Measurements from ENCODE around the gene MTURN.
"Not testable (repeated sequence)": the region's sequence is repeated elsewhere in the genome, so short reads cannot be mapped to it uniquely, and the experiment has no call there.

The MTURN gene

GRCh38 chr7:30134611-30135300 is at the start of gene MTURN:
MTURN (plus strand) TSS chr7:30134986; CDS start chr7:30135137, 151 bp downstream.
- peak; percentile 91 for DNase-seq

DNA sequence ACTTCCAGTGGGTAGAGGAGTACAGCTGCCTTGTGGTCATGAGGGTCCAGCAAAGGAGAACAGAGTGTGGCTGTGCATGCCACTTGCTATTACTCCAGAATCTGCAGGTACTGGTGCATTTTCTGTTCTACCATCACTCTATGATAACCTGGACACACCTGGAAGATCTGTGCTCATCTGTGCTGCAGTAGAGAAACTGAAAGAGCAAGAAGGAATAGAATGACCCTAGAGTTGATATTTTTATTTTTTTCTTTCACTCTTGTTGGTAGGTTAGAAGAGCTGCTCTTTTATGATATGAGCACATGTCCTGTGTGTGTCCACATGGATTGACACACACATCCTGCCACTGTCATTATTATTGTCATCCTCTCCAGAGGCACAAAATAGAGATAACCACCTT is 48.3 kb upstream of the MTURN start:
- no peak for DNase-seq

DNA sequence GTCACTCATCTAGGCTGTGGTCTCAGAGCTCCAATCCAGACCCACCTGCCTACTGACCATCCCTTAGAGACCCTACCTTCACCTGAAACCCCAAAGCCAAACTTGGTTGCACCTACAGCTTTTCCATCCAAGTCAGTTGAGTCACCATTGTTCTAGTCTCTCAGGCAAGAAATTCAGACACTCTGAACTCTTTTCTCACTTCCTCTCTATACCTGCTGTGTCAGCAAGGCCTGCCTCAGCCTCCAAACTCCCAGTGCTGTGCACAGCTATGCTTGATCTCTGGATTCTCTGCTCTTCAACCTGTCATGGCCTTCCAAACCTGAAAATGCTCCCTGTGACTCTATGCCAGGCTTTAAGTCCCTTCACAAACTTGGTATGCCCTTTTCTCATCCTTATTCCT is 47.4 kb upstream of the MTURN start:
- no peak for DNase-seq

- DNase-seq = no peak
Observed at GRCh38 chr7:30088362-30088761, 46.4 kb upstream of the MTURN start.

DNA sequence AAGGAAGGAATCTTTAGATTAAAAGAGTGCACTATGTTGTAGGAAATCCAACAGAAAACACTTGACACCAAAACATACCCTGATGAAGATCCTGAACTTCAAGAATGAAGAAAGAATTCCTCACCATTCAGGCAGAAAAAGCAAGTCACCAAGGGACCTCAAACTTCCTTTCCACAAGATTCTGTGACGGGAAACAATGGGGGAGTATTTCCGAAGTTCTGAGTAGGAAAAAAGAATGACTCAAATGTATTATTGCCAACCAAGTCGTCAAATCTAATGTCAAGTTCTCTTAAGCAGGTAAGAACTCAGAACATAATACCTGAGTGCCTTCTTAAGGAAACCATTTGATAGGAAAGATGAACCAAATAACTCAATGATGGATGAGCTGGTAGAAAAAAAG is 44.7 kb upstream of the MTURN start:
- DNase-seq = no peak

DNA sequence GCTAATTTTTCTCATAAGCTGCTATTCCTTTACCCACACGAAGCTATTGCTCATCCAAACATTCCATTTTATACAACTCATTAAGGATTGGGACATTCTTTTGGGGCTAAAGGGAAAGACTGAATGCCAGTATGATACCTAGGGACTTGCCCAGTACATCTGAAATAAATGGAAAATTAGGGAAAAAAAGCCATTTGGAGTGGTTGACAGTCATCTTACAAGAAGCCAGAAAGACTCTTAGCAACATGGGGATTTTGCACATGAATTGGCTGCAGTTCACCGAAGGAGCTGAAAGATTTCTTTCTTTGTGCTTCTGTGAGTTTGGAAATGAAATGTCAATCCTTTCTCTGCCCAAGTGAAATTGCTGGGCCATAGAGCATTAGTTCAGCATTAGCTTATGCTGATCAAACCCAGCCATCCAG is 43.3 kb upstream of the MTURN start:
- DNase-seq = no peak

DNA sequence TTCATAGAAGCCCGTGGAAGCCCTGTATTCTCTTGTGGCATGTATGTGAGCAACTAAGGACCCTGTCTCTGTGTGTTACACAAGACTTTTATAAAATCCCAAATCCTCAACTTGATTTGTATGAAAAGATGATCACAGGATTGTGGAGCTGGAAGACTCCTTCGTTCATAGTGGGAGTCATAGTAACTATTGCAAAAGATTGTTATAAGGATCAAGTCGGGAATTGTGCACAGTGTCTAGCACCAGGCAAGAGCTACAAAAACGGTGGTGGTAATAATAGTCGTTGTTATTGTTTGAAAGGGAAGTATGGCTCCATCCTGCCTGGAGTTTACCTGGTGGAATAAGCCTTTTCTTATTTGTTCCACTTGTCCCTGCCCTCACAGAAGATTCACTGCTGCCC is 42.8 kb upstream of the MTURN start:
- DNase-seq = no peak

DNA sequence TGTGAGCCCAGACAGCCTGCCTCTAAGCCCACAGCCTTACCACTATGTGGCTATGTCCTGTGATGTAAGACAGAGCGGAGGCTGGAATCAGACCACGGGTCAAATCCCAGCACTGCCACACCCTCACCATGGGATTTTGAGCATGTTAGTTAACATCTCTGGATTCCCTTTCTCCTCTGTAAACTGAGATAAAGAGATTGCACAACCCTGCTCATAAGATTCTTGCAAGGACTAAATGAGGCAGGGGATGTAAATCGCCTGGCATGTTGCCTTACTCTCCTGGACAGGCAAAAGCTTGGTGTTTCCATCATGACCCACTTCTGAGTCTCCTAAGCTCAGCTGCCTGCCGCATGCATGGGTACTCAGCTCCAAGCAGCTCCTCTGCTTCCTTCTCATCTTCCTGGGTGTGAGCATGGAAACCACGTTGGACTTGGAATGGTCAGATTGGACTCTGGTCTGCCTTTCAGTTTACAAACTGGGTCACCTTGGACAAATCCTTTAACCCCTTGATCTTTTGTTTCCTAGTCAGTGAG is 41.3 kb upstream of the MTURN start:
- DNase-seq = no peak

DNA sequence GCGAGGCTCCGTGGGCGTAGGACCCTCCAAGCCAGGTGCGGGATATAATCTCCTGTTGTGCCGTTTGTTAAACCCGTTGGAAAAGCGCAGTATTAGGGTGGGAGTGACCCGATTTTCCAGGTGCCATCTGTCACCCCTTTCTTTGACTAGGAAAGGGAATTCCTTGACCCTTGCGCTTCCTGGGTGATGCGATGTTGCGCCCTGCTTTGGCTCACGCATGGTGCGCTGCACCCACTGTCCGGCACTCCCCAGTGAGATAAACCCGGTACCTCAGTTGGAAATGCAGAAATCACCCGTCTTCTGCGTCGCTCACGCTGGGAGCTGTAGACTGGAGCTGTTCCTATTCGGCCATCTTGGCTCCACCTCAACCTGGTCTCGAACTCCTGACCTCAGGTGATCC is 36.2 kb upstream of the MTURN start:
- not testable (repeated sequence) for DNase-seq

DNA sequence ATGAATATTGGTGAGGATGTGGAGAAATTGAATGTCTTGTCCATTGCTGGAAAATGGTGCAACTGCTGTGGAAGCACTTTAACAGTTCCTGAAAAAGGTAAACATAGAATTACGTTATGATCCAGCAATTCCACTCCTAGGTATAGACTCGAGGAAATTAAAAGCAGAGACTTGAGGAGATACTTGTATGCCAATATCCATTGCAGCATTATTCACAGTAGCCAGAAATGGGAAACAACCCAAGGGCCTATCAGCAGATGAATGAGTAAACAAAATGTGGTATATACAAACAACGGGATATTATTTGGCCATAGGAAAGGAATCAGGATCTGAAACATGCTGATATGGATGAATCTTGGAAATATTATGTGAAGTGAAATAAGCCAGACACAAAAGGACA is 32.5 kb upstream of the MTURN start:
- no peak for DNase-seq

- DNase-seq = no peak
Observed at GRCh38 chr7:30104157-30104556, 30.6 kb upstream of the MTURN start.

- DNase-seq = no peak
Observed at GRCh38 chr7:30112103-30112713, 22.6 kb upstream of the MTURN start.

DNA sequence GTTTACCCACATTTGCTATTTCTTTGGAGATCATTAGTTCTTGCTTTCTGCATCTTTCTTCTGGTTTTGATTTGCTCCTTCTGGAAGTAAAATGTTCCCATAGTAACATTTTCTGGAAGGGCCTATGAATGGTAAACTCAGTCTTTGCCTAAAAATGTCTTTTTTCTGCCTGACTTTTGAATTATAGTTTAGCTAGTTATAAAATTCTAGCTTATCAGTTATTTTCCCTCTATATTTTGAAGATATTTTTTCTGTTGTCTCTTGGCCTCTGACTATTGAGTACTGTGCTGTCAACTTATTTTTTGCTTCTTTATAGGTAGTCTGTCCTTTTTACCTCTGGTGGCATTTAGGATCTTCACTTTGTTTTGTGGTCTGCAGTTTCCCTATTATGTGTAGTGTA is 21.6 kb upstream of the MTURN start:
- no peak for DNase-seq

GRCh38 chr7:30114536-30115238 is 20.1 kb upstream of the MTURN start:
- DNase-seq = no peak

- no peak for DNase-seq
Observed at GRCh38 chr7:30115709-30116297, 19.0 kb upstream of the MTURN start.

DNA sequence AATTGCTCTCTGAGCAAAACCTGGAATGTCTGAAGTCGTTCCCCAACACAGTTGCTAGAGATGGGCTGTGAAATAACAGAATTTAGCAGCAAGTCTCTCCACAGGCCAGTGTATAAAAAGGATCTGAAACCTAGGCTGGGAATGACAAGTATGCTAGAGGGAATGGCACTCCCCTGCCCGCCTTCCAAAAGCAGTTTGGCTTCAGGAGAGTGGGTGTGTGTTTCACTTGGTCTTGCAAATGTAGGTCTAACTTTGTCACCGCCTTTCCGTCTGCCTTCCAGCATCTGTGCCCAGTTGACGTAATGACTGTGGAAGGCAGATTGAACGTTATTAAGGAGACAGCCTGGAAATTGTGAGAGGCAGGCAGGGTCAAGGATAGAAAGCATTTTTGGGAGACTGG is 18.0 kb upstream of the MTURN start:
- DNase-seq = no peak

- DNase-seq = no peak
Observed at GRCh38 chr7:30117896-30118295, 16.9 kb upstream of the MTURN start.

GRCh38 chr7:30119890-30120577 is 14.8 kb upstream of the MTURN start:
- no peak for DNase-seq

DNA sequence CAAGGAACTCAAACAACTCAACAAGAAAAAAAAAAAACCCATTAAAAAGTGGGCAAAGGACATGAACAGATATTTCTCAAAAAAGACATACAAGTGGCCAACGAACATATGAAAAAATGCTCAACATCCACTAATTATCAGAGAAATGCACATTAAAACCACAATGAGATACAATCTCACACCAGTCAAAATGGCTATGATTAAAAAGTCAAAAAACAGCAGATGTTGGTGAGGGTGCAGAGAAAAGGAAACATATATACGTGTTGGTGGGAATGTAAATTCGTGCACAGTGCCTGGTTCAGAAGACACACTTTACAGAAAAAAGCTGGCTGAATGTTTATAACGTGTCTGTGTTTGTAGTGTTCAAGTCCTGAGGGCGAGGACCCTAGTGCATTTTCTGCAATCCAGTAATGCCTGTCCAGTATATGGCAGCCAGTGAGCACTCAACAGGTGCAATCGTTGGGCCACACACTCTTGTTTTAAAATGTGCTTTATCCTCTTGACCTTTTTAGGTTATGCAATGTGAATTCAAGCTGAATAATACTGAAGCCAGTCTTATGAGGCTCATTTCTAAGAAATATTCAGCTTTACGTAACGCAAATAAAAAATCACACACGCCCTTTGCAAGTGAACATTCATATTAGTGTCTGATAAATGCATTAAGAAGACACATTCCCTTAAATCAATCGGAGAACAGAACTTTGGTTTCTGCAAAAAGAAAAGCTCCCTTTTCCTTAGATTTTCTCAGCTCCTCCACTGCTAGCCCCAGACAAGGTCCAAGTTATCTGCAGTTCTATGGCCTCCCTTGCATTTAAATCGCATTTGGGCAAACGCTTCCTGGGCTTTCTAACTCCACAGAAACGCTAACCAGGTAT is 813 bp upstream of the MTURN start:
- no peak for DNase-seq

GRCh38 chr7:30135301-30136116 is 723 bp downstream of the MTURN start:
- DNase-seq = peak; percentile 70

DNA sequence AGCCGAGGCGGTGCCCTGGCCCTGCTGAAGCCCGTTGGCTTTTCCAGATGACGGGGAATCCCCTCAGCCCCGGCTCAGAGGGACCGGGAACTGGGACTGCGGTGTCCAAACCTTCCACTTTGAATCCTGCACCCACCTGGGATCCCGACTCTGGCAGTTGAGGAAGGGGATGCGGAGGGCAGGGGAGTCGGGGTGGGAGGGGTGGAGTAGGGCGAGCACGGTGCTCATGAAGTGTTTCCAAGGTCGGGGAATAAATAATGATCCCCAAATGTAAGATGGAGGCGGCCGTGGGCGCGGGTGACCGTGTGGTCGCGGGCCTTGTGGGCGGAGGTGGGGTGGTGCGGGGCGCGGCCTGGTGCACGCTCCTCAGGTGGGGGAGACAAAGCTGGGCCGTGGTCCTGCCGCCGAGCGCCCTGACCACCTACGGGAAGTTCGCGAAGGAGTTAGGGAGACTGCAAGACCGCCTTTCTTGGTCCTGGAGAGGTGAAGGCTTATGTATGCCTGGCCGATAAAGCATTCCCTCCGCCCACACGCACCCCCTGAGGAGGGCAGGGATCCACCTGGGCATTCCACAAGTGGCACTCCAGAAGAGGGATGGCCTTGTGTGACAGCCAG is 1.4 kb downstream of the MTURN start:
- DNase-seq = no peak

Measured in stimulated activated CD4-positive, alpha-beta T cell treated with anti-CD3 and anti-CD28 coated beads, Interleukin-15, amount 100 ng/mL, for 24 hours (primary cell).